Left colon (tissue), 2 donors: ENCODE data around the gene PPP1R36. TPM values are rescaled to one million over a fixed set of nuclear protein-coding genes. Genes with fewer than 3 reads are reported as not detected.

Experiments
- ATAC-seq: fragments of 200-7000 bp; cut with Tn5 transposase; one replicate; pipeline ENCODE4 v1.9.1; 2020; ENCODE audit warnings: mild to moderate bottlenecking, moderate library complexity
- DNase-seq, 2 donors: peaks; one replicate each; pipeline ENCODE4 v3.0.0-alpha.2; 2020
- intact Hi-C, 2 donors: fragments of 100-400 bp; cut with DNase I in 1 of 2; cut with micrococcal nuclease in 1 of 2; formaldehyde crosslinking; loops; one replicate each; pipeline versions ENCODE4 v1.11.2 to v1.14.0; 2022; cut with DNase I, micrococcal nuclease
- long read RNA-seq: library from polyadenylated mRNA; unstranded; transcript quantifications from one replicate; pipeline ENCODE4 v2.0.0, GENCODE V29; 2021
- total RNA-seq, 2 donors: library from RNA; stranded (reverse); fragmentation: NEBNext Ultra II Directional; extraction: Animal tissue kit (Norgen Biotek cat#: 25700); gene quantifications; one replicate each; pipeline ENCODE4 v1.2.1, GENCODE V29; 2021
- donor health status: DM: no; HTN: no; CAD: no.
- donor health status: DM: yes; HTN: yes; CAD: no.

PPP1R36 gene
- total RNA-seq = 10 to 100 TPM in 1 of 2 donors, 1 to 10 TPM in 1; 7.1 to 10.7 TPM
- long read RNA-seq, partial matches to known transcripts = 2 of 11 reads
- long read RNA-seq, other reads (novel, unspliced or antisense) = 6 of 11 reads

DNA sequence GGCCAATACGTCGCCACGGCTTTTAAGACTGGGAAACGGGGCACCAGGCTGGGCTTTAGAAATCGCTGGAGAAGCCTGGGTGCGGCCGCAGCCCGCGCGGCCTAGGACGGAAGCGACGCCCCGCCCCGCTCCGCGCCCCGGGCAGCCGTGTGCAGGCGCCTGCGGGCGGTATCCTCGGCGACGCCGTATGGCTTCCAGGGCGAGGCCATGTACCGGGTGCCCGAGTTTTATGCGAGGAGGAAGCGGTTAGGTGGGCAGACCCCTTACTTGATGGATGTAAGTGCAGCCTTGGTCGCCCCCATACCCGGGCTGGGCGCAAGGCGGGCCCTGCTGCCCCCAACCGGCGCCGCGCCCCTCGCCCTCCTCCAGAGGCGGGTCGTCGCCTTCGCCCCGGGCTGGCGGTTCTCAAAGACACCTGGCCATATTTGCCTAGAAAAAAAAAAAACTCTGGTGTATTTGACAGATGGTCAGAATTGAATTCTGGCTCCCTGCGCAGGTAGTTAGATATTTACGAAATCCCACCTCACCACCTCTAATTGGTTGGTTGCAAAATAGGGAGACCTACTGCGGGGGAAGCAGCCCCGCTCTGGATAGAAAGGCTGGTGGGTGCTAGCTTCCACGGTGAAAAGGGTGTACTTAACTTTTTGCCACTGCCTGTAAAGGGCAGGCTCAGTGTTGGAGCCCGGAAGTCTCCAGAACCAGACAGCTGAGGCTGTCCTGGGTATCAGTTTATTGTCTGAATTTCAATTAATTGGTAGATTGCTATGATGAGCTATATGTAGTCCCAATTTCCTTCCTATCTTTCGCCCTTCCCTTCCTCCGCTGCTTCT, at the start of gene PPP1R36:
TSS of gene PPP1R36 (plus strand) at position 171 of the 830 bp plus-strand sequence. CDS start at position 208, 37 bp downstream.
- intact Hi-C loops = no loop called here
- peak; percentile 72 to 86 for DNase-seq
- peak; percentile 96 for ATAC-seq

DNA sequence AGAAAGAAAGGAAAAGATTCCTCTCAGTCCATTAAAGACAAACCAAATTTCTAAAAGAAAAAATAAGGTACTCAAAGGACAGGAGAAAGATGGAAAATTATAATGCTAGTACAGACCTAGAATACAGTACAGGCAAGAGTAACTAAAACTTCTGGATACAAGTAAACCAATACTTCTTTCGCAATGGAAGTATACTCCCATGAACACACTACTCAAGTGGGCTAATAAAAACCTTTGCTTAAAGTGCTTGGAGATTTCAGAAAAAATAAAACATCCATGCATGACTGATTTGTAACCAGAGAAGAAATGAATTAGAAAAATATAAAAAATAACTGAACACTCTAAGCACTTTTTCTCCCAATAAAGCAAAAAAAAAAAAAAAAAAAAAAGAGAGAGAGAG, 49.7 kb upstream of the PPP1R36 start:
- intact Hi-C loops = no loop called here
- no peak for DNase-seq
- no peak for ATAC-seq

GRCh38 chr14:64501411-64502171, 48.2 kb upstream of the PPP1R36 start:
- intact Hi-C loops = no loop called here
- DNase-seq (peak; percentile 53 to 78), ATAC-seq (peak; percentile 26)

GRCh38 chr14:64502456-64502855, 47.3 kb upstream of the PPP1R36 start:
- ATAC-seq (no peak), DNase-seq (no peak)
- intact Hi-C loops = no loop called here

DNA sequence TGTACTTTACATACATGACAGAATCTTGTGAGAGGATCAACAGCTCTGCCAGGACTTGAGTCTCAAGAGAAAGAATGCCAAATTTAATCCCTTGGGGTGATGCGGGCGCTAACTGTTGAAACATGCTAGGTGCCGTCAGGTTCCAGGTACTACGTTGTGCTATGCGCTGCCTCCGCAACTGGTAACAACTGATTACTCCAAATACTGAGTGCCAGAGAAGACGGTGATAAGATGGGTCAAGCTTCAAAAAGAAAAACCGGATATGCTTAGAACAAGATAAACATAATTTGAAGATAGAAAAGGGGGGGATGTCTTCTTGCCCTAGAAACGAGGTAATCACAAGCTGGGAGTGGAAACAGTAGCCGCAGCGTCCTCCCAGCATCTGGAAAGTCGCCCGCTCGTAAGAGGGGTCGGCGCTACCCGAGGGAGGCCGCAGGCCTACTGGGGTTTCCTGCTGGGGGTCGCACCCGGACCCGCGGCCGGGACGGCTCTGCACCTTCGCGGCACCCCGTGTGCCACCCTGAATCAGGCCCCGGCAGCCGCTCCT, 46.8 kb upstream of the PPP1R36 start:
- no peak for ATAC-seq
- intact Hi-C loops = no loop called here
- DNase-seq = peak; percentile 37 to 46

DNA sequence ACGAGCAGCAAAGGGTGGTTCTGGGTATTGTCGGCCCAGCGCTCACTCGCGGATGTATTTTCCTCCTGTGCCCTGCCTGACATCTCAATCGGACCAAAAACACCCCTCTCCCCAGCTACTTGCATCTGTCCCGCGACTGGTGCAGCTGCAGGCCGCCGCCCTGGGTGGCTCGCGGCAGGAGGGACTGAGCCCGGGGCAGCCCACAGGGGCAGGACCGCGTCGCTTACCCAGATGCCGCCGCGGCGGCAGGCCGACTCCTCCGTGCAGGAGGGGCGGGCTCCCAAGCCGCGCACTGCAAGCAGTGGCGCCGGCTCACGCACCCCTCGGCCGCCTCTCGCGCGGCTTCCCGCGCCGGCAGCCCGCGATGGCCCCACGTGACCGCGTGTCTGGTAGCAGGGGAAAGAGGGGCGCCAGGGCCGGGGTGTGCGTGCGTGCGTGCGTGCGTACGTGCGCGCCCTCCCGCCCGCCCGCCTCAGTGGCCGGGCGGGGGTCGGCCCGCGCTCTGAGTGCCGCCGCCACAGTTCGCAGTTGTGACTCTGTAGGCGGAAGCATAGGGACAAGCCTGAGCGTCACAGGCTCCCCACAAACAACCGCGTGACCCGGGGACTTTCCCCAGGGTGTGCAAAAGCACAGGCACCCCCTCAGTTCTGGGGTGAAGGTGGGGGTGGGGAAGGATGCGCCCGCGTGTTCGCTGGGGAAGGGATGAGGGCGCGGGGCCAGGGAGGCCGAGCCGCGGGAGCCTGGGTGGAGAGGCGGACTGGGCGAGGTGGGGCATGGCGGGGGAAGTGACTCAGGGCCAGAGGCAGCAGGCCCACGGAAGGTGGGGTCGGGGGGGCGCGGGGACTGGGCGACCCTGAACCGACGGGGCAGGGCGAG, 46.1 kb upstream of the PPP1R36 start, which contains the start of gene ZBTB25:
TSS of gene ZBTB25 (minus strand) at position 405 of the 876 bp plus-strand sequence. CDS start 13,305 bp downstream, outside the sequence.
- DNase-seq (peak; percentile 89), ATAC-seq (peak; percentile 74)
- intact Hi-C loops = no loop called here

GRCh38 chr14:64504310-64504896, 45.4 kb upstream of the PPP1R36 start, which contains the start of gene ZBTB1:
ZBTB1 (plus strand) TSS chr14:64504770; CDS start chr14:64521505, 16,735 bp downstream.
- peak; percentile 81 to 84 for DNase-seq
- intact Hi-C loops = no loop called here
- ATAC-seq = peak; percentile 61

GRCh38 chr14:64504897-64505794, 44.6 kb upstream of the PPP1R36 start:
- peak; percentile 90 to 93 for DNase-seq
- peak; percentile 53 for ATAC-seq
- intact Hi-C loops = no loop called here

GRCh38 chr14:64506721-64507120, 43.0 kb upstream of the PPP1R36 start:
- intact Hi-C loops = no loop called here
- ATAC-seq = no peak
- no peak for DNase-seq

DNA sequence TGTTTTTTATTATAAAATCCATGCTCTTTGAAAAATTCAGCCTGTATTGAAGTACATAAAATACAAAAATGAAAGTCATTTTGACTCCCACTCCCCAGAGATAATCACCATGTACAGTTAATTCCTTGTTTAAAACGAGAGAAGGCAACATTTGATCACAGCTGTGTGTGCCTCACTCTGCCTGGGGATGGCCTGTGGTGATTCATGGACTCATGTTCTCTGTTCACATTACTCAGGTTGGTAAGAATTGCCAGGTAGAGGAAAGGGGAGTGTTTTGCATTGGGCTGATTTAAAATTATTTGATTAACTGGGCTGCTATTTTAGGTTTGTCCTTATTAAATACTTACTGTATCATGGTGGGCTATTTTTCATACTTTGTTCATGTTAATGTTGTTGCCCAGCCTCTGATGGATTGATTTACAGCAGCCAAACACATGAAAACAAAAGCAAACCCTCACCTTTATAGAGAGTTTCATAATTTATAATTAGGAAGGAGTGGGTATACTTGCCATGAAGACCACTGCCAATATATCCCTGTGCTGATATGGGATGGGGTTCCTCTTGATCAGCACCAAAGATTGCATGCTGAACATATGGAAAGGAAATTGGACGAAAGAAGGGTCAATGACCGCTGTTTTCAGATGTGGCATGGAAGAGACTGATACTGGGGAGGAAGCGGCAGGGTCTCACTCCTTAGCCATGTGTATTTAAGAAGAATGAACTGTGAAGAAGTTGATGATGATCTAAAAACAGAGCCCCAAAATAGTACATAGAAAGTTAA, 42.2 kb upstream of the PPP1R36 start:
- DNase-seq (no peak), ATAC-seq (no peak)
- intact Hi-C loops = no loop called here

DNA sequence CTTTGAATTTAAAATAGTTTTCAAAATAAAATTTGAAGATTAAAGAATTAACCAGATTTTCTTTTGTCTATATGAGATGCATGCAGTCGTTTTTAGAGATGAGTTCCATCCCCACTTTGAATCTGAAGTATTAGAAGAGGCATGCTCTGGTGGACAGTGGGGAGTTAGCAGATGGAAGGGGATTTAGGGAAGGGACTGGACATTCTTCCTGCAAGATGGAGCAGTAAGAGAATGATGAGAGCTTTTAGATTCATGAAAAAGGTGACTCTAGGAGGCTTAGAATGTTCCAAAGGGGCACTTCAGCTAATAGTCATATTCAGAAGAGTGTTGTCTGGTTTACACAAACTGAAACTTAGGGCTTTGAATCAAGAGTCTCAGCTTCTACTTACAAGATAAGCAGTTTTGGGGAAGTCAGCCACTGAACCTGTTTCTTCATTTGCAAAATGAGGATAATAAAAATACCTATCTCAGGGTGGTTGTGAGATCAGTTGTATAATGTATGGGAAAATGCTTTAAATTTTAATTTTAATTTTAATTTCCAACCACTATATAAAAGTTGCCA, 41.5 kb upstream of the PPP1R36 start:
- DNase-seq = no peak
- ATAC-seq = no peak
- intact Hi-C loops = no loop called here

DNA sequence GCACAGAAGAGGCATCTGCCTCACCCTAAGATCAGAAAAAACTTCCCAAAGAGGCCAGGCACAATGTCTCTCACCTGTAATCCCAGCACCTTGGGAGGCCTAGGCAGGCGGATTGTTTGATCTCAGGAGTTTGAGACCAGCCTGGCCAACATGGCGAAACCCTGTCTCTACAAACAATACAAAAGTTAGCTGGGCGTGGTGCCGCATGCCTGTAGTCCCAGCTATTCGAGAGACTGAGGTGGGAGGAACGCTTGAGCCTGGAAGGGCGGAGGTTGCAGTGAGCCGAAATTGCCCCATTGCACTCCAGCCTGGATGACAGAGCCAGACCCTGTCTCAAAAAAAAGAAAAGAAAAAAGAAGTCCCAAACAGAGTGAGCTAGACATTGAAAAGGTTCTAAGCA, 40.7 kb upstream of the PPP1R36 start:
- no peak for DNase-seq
- ATAC-seq = no peak
- intact Hi-C loops = no loop called here

- intact Hi-C loops = no loop called here
- peak; percentile 72 for ATAC-seq
- DNase-seq = peak; percentile 60 to 82
Observed at GRCh38 chr14:64510825-64511671, 38.7 kb upstream of the PPP1R36 start.

DNA sequence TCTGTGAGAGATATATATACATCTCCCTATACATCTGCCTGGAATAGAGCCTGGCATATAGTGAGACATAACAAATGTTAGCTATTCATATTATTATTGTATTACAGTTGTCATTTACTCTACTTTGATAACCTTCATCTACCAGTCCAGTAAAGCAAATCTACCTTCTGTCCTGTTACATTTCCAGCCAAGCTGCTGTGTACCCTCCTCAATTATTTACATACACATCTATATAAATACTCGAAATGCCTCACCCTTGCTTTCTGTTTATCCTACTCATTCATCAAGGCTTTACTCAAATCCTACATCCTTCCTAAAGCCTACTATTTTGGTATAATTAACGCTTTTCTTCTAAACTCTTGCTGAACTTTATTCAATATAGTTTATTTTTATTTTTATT, 36.5 kb upstream of the PPP1R36 start:
- DNase-seq (no peak), ATAC-seq (no peak)
- intact Hi-C loops = no loop called here

DNA sequence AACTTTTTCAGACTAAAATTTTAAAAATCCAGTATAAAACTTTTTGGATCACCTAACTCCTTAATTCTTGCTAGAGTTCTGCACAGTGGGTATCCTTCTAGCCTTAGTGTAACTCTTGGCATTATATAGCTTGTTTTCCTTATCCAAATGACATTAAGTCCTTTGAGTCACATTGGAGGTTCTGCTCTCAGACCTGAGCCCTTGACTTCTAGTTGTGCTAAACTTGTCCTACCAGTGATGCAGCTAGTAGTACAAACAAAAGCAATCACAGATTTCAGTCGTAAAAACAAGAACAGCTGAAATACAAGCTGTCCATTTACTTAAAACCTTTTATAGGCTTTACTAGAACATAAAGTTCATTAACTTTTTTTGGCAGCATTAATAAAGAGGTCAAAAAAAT, 34.7 kb upstream of the PPP1R36 start:
- peak; percentile 61 for ATAC-seq

More for the DNA sequence above, 34.7 kb upstream of the PPP1R36 start:
- no peak for DNase-seq
- intact Hi-C loops = no loop called here
